ENCODE data around the gene TXLNB.

DNA sequence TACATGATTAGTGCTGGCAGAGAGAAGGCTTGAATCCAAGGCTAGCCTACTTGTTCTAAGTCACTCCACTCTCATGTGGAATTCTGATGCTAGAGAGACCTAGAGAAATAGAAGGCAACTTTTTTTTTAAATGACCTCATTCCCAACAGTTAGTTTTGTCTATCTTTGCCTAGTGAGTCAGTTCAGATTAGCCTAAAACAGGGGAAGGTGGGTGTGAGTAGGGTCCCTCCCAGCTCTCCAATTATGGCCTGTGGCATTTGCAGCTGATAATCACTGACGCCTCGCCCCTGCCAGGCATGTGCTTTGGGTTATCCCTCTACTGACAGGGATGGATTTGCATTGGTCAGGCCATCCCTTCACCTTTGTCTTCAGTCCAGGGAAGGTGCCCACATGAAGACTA is 13.6 kb downstream of the TXLNB start:
- TF ChIP-seq POLR2A (IDR thresholded peaks at IDR 0.05; ENCODE audit: low read depth, low read length) = no peak
- TF ChIP-seq POLR2AphosphoS5 (IDR thresholded peaks at IDR 0.05; ENCODE audit: low read depth, low read length) = no peak

All from GM12891 (cell line).